Epidermal melanocyte (primary cell): ENCODE results near the gene ATRN.
"Not testable (repeated sequence)": the region's sequence is repeated elsewhere in the genome, so short reads cannot be mapped to it uniquely, and the experiment has no call there.

Experiments used
- DNase-seq: peaks from one replicate; pipeline ENCODE4 v3.0.0; 2011; ENCODE audit warnings: low spot score; ENCODE audit not compliant: insufficient read length

ATRN gene

DNA sequence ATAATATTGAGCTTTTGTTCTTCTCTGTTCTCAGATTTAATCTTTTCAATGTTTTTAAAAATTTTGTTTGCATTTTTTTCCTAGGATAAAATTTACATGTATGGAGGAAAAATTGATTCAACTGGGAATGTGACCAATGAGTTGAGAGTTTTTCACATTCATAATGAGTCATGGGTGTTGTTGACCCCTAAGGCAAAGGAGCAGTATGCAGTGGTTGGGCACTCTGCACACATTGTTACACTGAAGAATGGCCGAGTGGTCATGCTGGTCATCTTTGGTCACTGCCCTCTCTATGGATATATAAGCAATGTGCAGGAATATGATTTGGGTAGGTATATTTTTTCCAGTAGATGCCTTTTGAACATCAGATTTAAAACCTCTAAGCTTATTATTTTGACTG lies 89.8 kb downstream of the ATRN start:
- DNase-seq, result no peak

DNA sequence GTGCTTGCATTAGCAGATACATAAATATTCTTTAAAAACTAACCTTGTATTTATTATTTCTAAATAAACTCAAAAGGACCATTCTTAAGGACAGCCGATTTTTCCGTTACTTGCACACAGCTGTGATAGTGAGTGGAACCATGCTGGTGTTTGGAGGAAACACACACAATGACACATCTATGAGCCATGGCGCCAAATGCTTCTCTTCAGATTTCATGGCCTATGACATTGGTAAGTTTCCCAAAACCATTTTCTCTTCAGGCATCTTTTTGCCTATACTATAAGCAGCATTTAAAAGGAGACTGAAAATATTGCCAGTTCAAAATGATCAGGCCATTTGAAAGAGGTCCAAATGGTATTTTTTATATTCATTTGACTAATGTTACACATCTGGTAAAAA lies 92.3 kb downstream of the ATRN start:
- no peak for DNase-seq

DNA sequence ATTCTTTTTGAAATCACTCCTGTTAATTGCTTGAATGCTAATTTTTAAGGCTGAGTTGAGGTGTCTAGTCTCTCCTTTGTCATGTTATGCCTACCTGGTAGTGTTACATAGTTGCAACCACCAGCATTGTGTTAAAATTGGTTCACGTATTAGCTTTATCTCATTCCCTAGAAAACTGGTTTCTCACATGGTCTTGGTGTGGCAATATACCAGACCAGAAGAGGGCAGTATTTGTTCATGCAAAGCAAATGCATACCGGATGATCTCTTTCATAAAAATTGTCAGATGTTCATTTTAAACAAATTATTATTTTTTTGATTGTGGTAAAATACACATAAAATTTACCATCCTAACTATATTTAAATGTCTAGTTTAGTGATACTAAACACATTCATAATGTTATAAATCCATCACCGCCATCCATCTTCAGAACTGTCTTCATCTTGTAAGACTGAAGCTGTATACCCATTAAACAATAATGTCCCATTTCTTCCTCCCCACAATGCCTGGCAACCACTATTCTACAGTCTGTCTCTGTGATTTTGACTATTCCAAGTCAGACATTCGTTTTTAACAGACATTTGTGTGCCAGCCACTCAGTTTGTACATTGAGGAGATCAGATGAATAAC lies 92.8 kb downstream of the ATRN start:
- DNase-seq, result peak; percentile 37

DNA sequence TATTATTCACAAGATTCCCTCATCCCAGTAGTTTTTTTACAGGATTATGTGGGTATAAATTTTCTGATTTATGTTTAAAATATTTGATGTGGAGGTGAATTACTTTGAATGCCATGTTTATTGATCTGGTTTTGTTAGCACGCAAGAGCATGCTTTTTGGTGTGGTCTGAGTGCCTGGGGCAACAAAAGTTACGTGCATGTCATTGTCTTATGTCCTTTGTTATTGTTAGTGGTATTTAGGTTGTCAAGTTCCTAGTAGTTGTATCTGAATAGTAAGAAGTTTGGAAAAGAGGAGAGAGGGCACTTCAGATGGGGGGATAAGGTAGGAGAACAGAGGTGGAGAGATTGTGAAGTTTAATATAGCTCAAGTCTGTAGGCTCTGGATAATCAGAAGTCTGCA lies 95.0 kb downstream of the ATRN start:
- no peak for DNase-seq

DNA sequence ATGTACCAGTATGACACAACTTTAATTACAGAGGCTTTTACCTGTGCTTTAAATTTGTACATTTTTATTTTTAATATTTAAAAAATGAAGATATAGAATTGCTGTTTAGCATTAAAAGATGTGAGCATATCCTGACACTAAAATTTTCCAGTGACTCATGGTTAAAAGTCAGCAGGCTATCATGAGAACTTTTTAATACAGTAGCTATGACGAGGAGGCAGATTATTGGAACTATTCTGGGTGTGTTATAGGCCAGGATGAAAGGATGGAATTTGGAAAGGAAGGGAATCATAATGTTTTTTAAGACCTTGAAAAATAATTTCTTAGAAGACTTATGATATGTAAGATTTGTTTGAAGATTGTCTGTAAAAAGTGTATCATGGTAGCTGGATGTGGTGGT lies 101.3 kb downstream of the ATRN start:
- DNase-seq, result no peak

DNA sequence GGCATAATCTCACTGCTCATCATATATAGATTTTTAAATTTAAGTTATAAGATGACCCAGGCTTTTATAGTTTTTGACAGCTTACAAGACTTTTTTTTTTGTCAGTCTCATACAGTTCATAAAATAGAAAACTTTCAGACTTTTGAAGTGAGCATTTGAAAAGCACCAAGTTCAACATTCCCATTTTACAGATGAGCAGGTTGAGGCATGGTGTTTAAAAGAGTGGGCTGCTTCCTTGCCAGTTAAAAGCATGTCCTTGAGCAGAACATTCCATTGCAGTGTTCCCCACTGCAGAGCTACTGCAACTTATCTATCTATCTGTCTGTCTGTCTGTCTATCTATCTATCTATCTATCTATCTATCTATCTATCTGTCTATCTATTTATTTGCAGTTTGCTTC lies 105.5 kb downstream of the ATRN start:
- DNase-seq, result no peak

DNA sequence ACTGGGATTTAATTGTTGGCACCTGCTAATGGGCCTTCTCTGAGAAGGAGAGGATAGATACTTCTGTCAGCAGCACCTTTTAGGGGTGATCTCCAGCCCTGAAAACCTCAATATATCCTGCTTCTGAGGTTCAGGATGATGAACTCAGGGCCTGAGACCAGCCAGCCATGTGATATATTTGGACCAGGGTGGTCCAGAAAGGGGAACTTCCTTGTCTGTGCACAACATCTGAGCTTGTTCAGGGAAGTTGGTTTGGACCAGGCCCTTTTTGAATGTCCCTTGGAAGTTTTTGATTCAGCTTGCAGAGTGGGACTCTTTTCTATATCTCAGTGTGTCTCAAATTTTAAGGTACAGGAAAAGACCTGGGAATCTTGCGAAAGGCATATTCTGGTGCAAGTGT lies 106.5 kb downstream of the ATRN start:
- DNase-seq, result no peak

DNA sequence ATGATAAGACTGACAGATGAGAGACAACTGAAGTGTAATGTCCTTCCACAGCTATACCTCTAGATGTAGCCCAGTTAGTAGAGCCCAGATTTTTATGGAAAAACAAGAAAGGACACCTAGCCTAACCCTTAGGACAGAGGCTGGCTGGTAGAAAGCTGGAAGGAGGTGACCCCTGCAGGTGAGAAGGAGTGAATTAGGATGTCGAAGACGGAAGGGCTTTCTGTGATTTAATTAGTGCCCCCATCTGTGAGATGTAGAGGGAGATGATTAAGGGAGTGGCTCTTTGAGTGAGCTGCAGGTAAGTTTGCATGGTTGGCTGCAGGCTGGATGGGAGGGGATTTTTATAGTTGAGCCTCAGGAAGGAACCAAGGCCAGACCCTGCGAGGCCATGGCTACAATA lies 109.6 kb downstream of the ATRN start:
- no peak for DNase-seq

DNA sequence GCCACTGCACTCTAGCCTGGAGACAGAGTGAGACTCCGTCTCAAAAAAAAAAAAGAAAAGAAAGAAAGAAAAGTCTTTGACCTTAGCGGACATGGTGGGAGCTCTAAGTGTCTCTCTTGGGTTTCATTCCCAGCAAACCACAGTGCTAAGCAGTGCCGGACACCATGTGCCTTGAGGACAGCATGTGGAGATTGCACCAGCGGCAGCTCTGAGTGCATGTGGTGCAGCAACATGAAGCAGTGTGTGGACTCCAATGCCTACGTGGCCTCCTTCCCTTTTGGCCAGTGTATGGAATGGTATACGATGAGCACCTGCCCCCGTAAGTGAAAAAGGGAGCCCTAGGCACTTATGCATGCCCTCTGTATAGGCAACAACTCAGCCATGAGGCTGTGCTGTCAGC lies 112.9 kb downstream of the ATRN start:
- DNase-seq, result no peak

DNA sequence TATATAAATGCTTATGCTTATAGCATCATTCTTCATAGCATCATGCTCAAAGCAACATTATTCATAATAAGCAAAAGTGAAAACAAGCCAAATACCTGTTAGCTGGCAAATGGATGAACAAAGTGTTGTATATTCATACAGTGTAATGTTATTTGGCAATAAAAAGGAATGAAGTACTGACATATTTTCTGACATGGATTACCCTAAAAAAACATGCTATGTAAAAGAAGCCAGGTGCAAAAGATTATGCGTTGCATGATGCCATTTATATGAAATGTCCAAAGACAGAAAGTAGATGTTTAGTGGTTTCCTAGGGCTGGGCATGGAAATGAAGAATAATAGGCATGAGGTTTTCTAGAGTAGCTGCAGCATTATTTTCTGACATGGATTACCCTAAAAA lies 115.3 kb downstream of the ATRN start:
- DNase-seq, result no peak

DNA sequence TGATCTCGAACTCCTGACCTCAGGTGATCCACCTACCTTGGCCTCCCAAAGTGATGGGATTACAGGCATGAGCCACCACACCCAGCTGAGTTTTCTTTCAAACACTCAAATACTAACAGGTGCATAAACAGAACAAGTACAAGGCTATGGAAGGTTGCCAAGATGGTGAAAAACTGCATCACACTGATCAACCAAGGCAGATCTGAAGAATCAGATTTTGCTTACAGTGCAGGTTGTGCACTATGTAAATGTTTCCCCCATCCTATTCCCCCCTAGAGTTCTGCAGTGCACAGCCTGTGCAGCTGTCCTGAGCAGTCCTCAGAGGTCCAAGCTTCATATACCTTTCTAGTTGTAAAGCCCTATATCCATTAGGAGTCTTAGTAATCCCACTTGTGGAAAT lies 119.3 kb downstream of the ATRN start:
- no peak for DNase-seq

DNA sequence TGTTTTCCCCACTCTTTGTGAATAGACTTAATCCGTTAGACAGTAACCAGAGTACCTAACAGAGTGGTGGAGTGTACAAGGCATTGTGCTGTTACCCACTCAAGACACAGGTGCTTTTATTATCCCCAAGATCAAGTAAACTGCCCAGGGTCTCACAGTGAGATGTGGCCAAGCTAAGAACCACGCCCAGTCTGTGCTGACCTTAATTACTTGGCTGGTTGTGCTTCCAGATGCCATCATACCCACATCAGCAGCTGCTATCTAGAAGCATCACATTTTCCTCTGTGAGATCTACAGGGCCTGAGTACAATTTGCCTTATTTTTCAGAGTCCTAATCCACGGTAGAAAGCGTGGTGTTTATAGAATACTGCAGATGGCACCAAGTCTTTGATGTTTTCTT lies 122.1 kb downstream of the ATRN start:
- DNase-seq, result no peak

DNA sequence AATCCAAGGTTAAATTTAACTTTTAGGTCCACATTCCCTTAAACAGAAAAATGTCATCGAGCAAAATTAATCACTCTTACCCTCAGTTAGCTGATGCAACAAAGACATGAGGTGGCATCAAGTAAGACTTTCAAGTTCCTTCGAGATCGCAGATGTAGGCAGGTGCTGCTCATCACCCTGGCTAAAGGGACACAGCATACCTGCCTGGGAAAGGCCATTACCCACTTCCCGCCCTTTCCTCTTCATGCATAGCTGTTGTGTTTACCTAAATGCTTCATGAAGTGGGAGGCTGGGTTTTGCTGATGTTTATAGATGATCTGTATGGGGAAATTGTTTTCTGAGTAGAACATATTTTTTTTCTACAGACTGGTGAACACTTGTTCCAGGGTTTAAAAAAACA lies 124.7 kb downstream of the ATRN start:
- DNase-seq, result no peak

DNA sequence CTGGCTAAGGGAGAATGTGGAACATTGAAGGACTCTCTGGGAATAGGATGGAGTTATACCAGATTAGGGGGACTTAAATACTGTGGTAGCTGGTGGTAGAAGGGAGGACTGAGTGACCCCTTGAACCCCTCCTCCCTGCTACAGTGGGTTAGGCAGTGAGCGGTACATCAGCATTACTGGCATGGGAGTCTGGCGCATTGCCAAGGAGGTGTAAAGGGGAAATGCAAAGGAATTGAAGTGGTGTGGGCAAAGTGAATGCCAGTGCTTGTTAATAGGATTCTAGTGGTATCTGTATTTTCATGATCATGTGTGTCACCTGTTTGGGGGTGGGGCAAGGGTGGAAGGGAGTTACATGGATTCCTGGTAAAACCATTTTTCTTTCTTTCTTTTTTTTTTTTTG lies 132.3 kb downstream of the ATRN start:
- DNase-seq, result no peak

DNA sequence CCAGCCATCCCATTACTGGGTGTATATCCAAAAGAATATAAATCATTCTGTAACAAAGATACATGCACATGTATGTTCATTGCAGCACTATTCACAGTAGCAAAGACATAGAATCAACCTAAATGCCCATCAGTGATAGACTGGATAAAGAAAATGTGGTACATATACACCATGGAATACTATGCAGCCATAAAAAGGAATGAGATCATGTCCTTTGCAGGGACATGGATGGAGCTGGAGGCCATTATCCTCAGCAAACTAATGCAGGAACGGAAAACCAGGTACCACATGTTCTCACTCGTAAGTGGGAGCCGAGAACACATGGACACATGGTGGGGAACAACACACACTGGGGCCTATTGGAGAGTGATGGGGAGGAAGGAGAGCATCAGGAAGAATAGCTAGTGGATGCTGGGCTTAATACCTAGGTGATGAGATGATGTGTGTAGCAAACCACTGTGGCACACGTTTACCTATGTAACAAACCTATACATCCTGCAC lies 134.6 kb downstream of the ATRN start:
- DNase-seq, result not testable (repeated sequence)

DNA sequence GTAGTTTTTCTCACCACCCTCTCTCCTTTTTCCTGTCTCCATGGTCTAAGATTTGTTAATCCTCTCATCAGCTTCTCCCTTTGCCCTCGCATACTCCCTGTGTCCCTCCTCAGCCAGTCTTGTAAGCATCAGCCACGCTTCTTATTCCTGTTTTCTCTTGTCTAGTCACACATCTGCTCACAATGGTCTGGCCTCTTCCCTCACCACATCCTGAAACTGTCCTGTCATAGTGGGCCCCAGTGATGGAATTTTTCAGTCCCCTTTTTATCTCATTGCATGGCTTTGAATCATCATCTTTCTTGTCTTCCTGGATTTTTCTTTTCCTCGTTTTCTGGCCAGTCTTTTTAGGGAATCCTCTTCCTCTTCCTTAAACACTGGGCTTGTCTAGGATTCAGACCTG lies 135.2 kb downstream of the ATRN start:
- DNase-seq, result no peak

DNA sequence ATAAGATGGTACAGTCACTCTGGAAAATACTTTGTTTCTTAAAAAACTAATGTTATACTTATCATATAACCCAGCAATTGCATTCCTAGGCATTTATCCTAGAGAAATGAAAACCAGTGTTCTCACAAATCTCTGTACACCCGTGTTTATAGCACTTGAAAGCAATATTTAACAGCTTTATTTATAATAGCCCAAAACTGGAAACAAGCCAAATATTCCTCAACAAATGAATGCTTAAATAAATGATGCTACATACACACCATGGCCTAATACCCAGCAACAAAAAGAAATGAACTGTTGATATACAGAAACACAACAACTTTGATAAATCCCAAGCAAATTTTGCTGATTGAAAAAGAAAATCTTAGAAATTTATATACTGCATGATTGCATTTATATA lies 141.1 kb downstream of the ATRN start:
- no peak for DNase-seq

DNA sequence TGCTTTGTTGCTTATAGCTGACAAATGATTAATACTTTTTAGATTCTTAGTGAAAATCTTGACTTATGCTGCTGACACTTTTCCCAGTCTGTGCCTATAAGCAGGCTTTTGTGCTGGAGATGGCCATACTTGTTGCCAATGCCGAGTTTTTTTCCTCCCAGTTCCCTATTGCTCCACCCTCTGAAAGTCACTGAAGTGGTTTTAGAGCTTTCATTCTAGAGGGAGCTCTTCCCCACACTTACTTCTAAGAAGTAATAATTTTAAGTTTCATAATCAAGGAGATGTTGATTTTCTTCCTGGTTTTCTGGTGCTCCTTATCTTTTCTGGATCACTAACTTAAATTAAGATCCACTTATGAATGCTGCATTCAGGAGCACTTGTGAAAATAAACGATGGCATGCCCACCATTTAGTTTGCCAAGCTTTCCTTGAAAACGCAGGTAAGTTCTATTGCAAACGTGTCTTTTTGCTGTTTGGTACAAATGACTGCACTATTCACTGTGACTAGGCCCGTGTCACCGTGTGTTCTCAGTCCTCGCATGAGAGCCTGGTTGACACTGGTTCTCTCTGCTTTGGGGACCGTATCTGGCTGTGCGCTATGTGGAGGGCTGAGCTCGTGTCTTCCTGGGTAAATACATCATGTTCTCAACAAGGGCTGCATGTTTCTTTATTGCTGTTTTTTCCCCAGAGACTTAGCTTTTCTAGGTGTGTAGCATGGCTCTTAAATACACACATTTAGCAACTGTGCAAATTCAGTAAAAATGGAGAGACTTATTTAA lies 142.2 kb downstream of the ATRN start:
- peak; percentile 22 for DNase-seq

DNA sequence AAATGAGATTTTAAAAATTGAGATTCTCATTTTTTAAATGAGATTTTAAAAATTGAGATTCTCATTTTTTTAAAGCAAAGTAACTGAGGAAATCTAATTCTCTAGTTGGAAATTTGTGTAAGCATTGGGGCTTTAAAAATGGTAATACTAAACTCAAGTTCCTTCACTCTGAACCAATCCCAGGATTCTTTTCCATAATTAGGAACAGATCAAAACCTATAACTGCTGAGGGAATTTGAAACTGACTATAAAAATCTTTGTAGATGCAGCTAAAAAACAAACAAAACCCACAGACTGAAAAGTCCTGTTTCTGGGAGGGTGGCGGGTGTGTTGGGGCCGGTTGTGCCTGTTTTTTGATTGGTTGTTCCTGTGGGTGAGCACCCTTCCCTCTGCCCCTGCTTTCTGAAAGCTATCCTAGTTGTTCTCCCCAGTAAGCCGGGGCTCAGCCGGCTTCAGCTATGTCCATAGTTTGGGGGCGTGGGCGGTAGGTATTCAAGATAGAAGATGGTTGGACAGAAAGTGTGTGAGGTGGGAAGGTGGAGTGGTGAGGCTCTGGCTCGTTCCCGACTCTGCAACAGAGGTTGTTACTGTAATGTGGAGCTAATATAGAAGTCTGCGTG lies 143.1 kb downstream of the ATRN start:
- peak; percentile 46 for DNase-seq

DNA sequence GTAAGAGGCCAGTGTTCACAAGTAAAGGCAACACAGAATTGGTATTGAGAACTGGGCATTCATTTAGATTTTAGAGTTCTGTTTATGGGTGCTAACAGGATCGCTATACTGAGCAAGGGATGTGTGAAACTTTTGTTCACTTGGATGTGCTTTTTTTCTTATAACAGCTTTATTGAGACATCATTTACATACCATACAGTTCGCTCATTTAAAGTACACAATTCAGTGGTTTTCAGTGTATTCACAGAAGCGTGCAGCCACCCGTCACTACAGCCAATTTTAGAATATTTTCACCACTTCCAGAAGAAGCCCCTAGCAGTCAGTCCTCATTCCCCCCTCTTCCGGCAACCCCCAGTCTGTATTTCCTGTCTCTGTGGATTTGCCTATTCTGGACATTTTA lies 143.6 kb downstream of the ATRN start:
- no peak for DNase-seq

DNA sequence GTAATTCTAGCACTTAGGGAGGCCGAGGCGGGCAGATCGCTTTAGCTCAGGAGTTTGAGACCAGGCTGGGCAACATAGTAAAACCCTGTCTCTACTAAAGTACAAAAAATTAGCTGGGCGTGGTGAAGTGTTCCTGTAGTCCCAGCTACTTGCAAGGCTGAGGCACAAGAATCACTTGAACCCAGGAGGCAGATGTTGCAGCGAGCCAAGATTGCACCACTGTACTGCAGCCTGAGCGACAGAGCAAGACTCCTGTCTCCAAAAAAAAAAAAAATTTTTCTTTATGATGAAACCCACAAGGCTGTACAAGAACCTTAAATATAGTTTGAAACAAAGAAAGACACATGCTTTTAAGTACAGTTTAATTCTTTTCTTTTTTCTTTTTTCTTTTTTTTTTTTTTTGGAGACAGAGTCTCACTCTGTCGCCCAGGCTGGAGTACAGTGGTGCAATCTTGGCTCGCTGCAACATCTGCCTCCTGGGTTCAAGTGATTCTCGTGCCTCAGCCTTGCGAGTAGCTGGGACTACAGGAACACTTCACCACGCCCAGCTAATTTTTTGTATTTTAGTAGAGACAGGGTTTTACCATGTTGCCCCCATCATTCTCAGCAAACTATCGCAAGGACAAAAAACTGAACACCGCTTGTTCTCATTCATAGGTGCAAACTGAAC lies 144.5 kb downstream of the ATRN start:
- DNase-seq, result not testable (repeated sequence)

DNA sequence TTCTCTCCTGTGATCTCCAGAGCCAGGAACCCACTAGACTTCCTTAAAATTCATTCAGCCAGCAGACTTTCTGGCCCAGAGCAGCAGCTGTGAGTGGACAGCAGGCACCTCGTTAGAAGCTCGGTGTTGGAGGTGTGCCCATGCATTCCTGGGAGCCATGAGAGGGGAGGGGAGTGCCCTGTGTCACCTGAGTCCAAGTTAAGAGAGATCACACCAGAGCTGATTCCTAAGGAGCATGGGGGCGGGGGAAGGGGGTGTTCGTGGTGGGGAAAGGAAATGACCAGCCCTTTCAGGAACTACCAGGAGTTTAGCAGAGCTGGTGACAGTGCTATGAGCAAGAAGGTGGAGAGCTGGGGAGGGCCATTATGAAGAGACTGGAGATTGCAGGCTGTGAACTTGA lies 145.4 kb downstream of the ATRN start:
- no peak for DNase-seq
